GM12864 (cell line): ENCODE measurements around the gene NUB1.

Source experiments
- DNase-seq: peaks from one replicate; pipeline ENCODE4 v3.0.0-alpha.2; 2011; ENCODE audit warnings: low read depth
- H3K4me3 ChIP-seq: 2 replicates; pipeline ENCODE4 v1.5.1; 2011; ENCODE audit warnings: mild to moderate bottlenecking, low read depth, low read length, control low read depth
- CTCF ChIP-seq: IDR thresholded peaks from 2 replicates; pipeline ENCODE4 v1.5.1; 2011; ENCODE audit warnings: low read depth, mild to moderate bottlenecking, moderate library complexity, low read length, control low read depth, inconsistent platforms; ENCODE audit errors: missing control alignments

NUB1 gene

GRCh38 chr7:151345576-151346469 lies 4.2 kb downstream of the NUB1 start:
- TF ChIP-seq CTCF: no peak
- H3K4me3 ChIP-seq: no peak overlapping the region
- DNase-seq: no peak

- DNase-seq: no peak
- no peak for TF ChIP-seq CTCF
- H3K4me3 ChIP-seq: no peak overlapping the region
These were observed 4.8 kb downstream of the NUB1 start for GRCh38 chr7:151346470-151346769.

- TF ChIP-seq CTCF: no peak
- DNase-seq: no peak
- H3K4me3 ChIP-seq: no peak overlapping the region
These were observed 5.6 kb downstream of the NUB1 start for GRCh38 chr7:151347200-151347599.

- no peak for DNase-seq
- TF ChIP-seq CTCF: no peak
- H3K4me3 ChIP-seq: no peak overlapping the region; the same call in 1 of the 2 replicates
These were observed 7.4 kb downstream of the NUB1 start for GRCh38 chr7:151348970-151349369.

- DNase-seq: no peak
- TF ChIP-seq CTCF: no peak
- peak overlapping the region; percentile 47 for H3K4me3 ChIP-seq
These were observed 7.9 kb downstream of the NUB1 start for GRCh38 chr7:151349507-151349853.

GRCh38 chr7:151351027-151351426 lies 9.4 kb downstream of the NUB1 start:
- no peak overlapping the region for H3K4me3 ChIP-seq
- TF ChIP-seq CTCF: peak; percentile 72
- no peak for DNase-seq

GRCh38 chr7:151351967-151352366 lies 10.4 kb downstream of the NUB1 start:
- no peak for DNase-seq
- no peak for TF ChIP-seq CTCF
- H3K4me3 ChIP-seq: no peak overlapping the region; the same call in 1 of the 2 replicates
